ENCODE results near the gene SPAAR.

Gene SPAAR

DNA sequence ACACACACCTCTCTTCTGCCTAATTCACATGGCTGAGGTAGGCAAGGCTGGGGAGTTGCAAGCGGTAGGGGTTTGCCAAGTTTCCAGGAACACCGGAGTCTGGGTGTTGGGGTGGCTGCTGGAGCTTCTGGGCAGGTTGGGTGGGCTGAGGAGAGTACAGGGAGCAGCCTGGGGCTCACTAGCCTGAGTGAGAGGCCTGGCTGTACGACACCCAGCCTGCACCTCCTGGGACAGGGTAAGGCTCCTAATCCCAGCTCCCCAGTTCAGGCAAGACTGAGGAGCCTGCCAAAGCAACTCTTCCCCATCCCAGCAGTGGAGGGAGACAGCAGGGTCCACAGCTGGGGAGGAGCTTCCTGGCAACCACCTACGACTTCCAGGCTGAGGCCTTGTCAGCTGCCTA lies 8.0 kb downstream of the SPAAR start:
- no peak for TF ChIP-seq ZFX (IDR thresholded peaks at IDR 0.05; ENCODE audit: borderline replicate concordance)
- no peak for TF ChIP-seq CTCF (IDR thresholded peaks at IDR 0.05)
- no peak overlapping the region for H3K27ac ChIP-seq

- no peak for TF ChIP-seq ZFX (IDR thresholded peaks at IDR 0.05; ENCODE audit: borderline replicate concordance)
- TF ChIP-seq CTCF (IDR thresholded peaks at IDR 0.05): no peak
- H3K27ac ChIP-seq: no peak overlapping the region
These were observed 9.5 kb downstream of the SPAAR start for GRCh38 chr9:35918780-35919179.

DNA sequence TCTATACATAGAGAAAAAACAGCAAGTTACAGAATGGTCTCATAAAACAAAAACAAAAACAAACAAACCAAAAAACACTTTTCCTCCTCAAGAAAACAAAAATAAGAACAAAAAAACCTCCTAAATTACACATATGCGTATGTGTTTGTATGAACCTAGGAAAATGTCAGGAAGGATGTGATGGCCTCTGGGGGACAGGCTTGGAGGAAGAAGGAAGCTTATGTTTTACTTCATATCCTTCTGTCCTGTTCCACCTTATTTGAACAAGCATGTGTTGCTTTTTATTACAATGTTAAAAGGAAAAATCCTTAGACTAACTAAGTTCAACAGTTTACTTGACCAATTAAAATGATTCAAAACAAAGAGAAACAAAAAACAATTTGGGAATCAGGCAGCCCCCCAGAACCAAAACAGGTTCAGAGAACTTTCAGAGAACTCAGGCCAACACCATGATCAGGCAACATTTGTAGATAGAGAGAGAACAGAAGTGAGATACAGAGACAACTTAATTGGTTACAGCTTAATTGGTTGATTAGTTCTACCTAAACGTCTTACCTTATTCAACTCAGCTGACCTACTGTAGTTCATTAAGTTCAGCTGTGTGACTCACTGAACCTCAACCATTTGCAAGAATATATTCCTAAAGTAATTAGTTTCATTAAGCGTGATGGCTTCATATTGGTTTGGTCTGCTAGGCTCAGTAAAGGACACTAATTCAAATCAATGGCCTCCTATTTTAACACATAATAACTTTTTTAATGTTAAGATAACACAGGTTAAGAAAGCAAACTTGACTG lies 10.1 kb downstream of the SPAAR start:
- H3K27ac ChIP-seq: no peak overlapping the region
- no peak for TF ChIP-seq CTCF (IDR thresholded peaks at IDR 0.05)
- TF ChIP-seq ZFX (IDR thresholded peaks at IDR 0.05; ENCODE audit: borderline replicate concordance): no peak

- TF ChIP-seq ZFX (IDR thresholded peaks at IDR 0.05; ENCODE audit: borderline replicate concordance): no peak
- no peak for TF ChIP-seq CTCF (IDR thresholded peaks at IDR 0.05)
- H3K27ac ChIP-seq: no peak overlapping the region
These were observed 10.8 kb downstream of the SPAAR start for GRCh38 chr9:35920051-35920620.

DNA sequence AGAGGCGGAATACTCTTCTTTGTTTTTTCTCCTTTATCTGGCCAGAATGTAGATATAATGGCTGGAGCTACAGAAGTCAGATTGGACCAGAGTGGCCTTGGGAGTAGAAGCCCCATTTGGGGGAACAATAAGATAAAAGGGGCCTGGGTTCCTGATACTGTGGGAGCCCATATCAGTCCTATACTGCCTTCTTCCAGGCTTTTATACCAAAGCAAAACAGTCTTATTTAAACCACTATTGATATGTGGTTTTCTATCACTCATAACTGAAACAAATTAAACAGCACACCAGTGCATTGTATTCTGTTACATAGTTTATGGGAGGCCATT lies 14.3 kb downstream of the SPAAR start:
- no peak for TF ChIP-seq CTCF (IDR thresholded peaks at IDR 0.05)
- TF ChIP-seq ZFX (IDR thresholded peaks at IDR 0.05; ENCODE audit: borderline replicate concordance): no peak
- H3K27ac ChIP-seq: no peak overlapping the region

- TF ChIP-seq CTCF (IDR thresholded peaks at IDR 0.05) (no peak), ZFX (IDR thresholded peaks at IDR 0.05; ENCODE audit: borderline replicate concordance) (no peak)
- no peak overlapping the region for H3K27ac ChIP-seq
These were observed 14.9 kb downstream of the SPAAR start for GRCh38 chr9:35923927-35924763.

Measured in 22Rv1 (cell line).